ENCODE data around the gene SMKR1. TPM values are rescaled to one million over a fixed set of nuclear protein-coding genes. Genes with fewer than 3 reads are reported as not detected.

The SMKR1 gene
- polyA plus RNA-seq, 5 donors: 0.59 to 1.1 (median 0.72) TPM; not detected in 1

Other genes with a start within 250 kb of the SMKR1 start
- 1 to 10 TPM; 4.6 to 6.2 (median 6.0) TPM for gene STRIP2, start 68.1 kb upstream of the SMKR1 start, polyA plus RNA-seq (ENCODE audit: insufficient read depth in 1 of 5, insufficient read length in 5 of 5, low replicate concordance in 1 of 5)
- gene NRF1, start 109.2 kb downstream of the SMKR1 start, polyA plus RNA-seq (ENCODE audit: insufficient read depth in 1 of 5, insufficient read length in 5 of 5, low replicate concordance in 1 of 5): 10 to 100 TPM; 21.3 to 27.2 (median 22.4) TPM